Measurements from ENCODE around the gene DOCK4. TPM values are rescaled to one million over a fixed set of nuclear protein-coding genes. Genes with fewer than 3 reads are reported as not detected.

The DOCK4 gene
- total RNA-seq, 1 donor from 2014 or later, result 32.2 TPM

GRCh38 chr7:111735661-111736551 is 470.3 kb downstream of the DOCK4 start:
- Mint-ChIP-seq H3K9me3 (ENCODE audit: unreplicated experiment) (no peaks in the 10 kb centered on the region), H3K4me1 (ENCODE audit: low read depth, unreplicated experiment) (peaks cover 5% of the 10 kb centered on the region), H3K4me3 (ENCODE audit: unreplicated experiment) (no peak overlapping the region), H3K27ac (ENCODE audit: unreplicated experiment) (no peak overlapping the region), H3K36me3 (ENCODE audit: low read depth, unreplicated experiment) (peaks cover 10% of the 10 kb centered on the region), H3K27me3 (ENCODE audit: low read depth, unreplicated experiment) (no peaks in the 10 kb centered on the region)
- Histone ChIP-seq H3K4me2 (ENCODE audit: low read length) (peak overlapping the region; percentile 12), H2AFZ (ENCODE audit: low read depth, low read length) (peak overlapping the region; percentile 31), H3K79me2 (ENCODE audit: insufficient read depth, low read length) (no peaks in the 10 kb centered on the region), H3K27me3 (ENCODE audit: insufficient read depth, low read length) (no peaks in the 10 kb centered on the region), H3K9ac (ENCODE audit: low read length) (no peak overlapping the region), H4K20me1 (ENCODE audit: insufficient read depth, low read length) (no peaks in the 10 kb centered on the region), H3K9me3 (ENCODE audit: insufficient read depth, low read depth, low read length) (no peaks in the 10 kb centered on the region), H3K36me3 (ENCODE audit: insufficient read depth, low read length) (no peaks in the 10 kb centered on the region), H3K27ac (ENCODE audit: low read depth, low read length) (no peak overlapping the region), H3K4me1 (ENCODE audit: insufficient read depth, low read length) (peaks cover 8% of the 10 kb centered on the region), H3K4me3 (ENCODE audit: insufficient read depth, low read depth, low read length) (no peak overlapping the region)
- DNase-seq (ENCODE audit: low read depth), result peak; percentile 45
- peak; percentile 69 for FAIRE-seq
- TF ChIP-seq CTCF (IDR thresholded peaks at IDR 0.05; ENCODE audit: insufficient read depth, low read depth, low read length) (peak; percentile 86), EZH2 (IDR thresholded peaks at IDR 0.05; ENCODE audit: insufficient read depth, low read length) (no peak)

GRCh38 chr7:111734954-111735660 is 471.1 kb downstream of the DOCK4 start:
- H3K9me3 ChIP-seq (ENCODE audit: insufficient read depth, low read depth, low read length), result no peaks in the 10 kb centered on the region
- no peak overlapping the region for H2AFZ ChIP-seq (ENCODE audit: low read depth, low read length)
- FAIRE-seq, result no peak
- H3K4me2 ChIP-seq (ENCODE audit: low read length), result no peak overlapping the region
- TF ChIP-seq CTCF (IDR thresholded peaks at IDR 0.05; ENCODE audit: insufficient read depth, low read depth, low read length) (no peak), EZH2 (IDR thresholded peaks at IDR 0.05; ENCODE audit: insufficient read depth, low read length) (no peak)
- H3K9ac ChIP-seq (ENCODE audit: low read length), result no peak overlapping the region
- Mint-ChIP-seq H3K4me3 (ENCODE audit: unreplicated experiment) (no peak overlapping the region), H3K9me3 (ENCODE audit: unreplicated experiment) (no peaks in the 10 kb centered on the region), H3K27me3 (ENCODE audit: low read depth, unreplicated experiment) (no peaks in the 10 kb centered on the region), H3K27ac (ENCODE audit: unreplicated experiment) (no peak overlapping the region), H3K36me3 (ENCODE audit: low read depth, unreplicated experiment) (peaks cover 10% of the 10 kb centered on the region), H3K4me1 (ENCODE audit: low read depth, unreplicated experiment) (peaks cover 5% of the 10 kb centered on the region)
- no peak for DNase-seq (ENCODE audit: low read depth)
- no peaks in the 10 kb centered on the region for H3K27me3 ChIP-seq (ENCODE audit: insufficient read depth, low read length)
- no peak overlapping the region for H3K27ac ChIP-seq (ENCODE audit: low read depth, low read length)
- H3K4me3 ChIP-seq (ENCODE audit: insufficient read depth, low read depth, low read length), result no peak overlapping the region
- H3K36me3 ChIP-seq (ENCODE audit: insufficient read depth, low read length), result no peaks in the 10 kb centered on the region
- H3K4me1 ChIP-seq (ENCODE audit: insufficient read depth, low read length), result peaks cover 8% of the 10 kb centered on the region
- no peaks in the 10 kb centered on the region for H3K79me2 ChIP-seq (ENCODE audit: insufficient read depth, low read length)
- H4K20me1 ChIP-seq (ENCODE audit: insufficient read depth, low read length), result no peaks in the 10 kb centered on the region
